ENCODE data around the gene ZNF536.

DNA sequence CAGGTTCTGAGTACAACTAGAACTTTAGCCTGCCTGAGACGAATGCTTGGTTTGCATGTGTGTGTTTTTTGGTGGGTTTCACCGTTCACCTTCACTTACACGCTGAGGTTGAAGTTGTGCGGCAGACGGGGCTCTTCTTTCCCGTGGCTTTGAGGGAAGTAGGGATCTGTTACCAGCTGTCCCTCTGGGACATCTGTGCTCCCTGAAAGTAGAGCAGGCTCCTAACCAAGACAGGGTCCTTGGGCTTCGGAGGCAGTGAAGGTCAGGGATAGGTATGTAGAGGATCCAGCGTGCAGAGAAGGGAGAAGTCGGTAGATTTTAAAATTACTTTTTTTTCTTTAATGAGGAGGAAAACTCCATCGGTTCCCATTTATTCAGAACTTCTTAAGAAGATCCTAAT, 48.7 kb downstream of the ZNF536 start:
- TF ChIP-seq, protein P1, sequence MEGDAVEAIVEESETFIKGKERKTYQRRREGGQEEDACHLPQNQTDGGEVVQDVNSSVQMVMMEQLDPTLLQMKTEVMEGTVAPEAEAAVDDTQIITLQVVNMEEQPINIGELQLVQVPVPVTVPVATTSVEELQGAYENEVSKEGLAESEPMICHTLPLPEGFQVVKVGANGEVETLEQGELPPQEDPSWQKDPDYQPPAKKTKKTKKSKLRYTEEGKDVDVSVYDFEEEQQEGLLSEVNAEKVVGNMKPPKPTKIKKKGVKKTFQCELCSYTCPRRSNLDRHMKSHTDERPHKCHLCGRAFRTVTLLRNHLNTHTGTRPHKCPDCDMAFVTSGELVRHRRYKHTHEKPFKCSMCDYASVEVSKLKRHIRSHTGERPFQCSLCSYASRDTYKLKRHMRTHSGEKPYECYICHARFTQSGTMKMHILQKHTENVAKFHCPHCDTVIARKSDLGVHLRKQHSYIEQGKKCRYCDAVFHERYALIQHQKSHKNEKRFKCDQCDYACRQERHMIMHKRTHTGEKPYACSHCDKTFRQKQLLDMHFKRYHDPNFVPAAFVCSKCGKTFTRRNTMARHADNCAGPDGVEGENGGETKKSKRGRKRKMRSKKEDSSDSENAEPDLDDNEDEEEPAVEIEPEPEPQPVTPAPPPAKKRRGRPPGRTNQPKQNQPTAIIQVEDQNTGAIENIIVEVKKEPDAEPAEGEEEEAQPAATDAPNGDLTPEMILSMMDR (IDR thresholded peaks at IDR 0.05): no peak
- no peak for TF ChIP-seq POLR2A (IDR thresholded peaks at IDR 0.05)

Measured in esophagus squamous epithelium (tissue), 4 donors.